ENCODE data around the gene CHN2. TPM values are rescaled to one million over a fixed set of nuclear protein-coding genes. Genes with fewer than 3 reads are reported as not detected.
A peak's percentile ranks its signal among the peaks of the same experiment; 100 is the strongest.

CHN2 gene
- polyA plus RNA-seq, 1 donor = 33.6 TPM

GRCh38 chr7:29344334-29344978 lies 149.9 kb downstream of the CHN2 start:
- H3K27me3 ChIP-seq (ENCODE audit: control insufficient read depth, insufficient read depth, low read length) = no peaks in the 10 kb centered on the region
- DNase-seq = no peak
- H3K4me1 ChIP-seq (ENCODE audit: control insufficient read depth, insufficient read depth, low read length) = no peaks in the 10 kb centered on the region
- no peaks in the 10 kb centered on the region for H3K36me3 ChIP-seq (ENCODE audit: control insufficient read depth, insufficient read depth, low read length)
- H3K27ac ChIP-seq (ENCODE audit: low read length) = no peak overlapping the region
- no peaks in the 10 kb centered on the region for H3K9me3 ChIP-seq (ENCODE audit: control insufficient read depth, low read depth, low read length)
- H3K4me3 ChIP-seq (ENCODE audit: low read length) = no peak overlapping the region
- WGBS (ENCODE audit: insufficient coverage, low lambda C conversion rate) = no CpG with 5 or more reads among the region's 4 CpGs

GRCh38 chr7:29345590-29345989 lies 151.0 kb downstream of the CHN2 start:
- no CpG with 5 or more reads among the region's 9 CpGs for WGBS (ENCODE audit: insufficient coverage, low lambda C conversion rate)
- no peaks in the 10 kb centered on the region for H3K27me3 ChIP-seq (ENCODE audit: control insufficient read depth, insufficient read depth, low read length)
- H3K4me1 ChIP-seq (ENCODE audit: control insufficient read depth, insufficient read depth, low read length) = no peaks in the 10 kb centered on the region
- H3K36me3 ChIP-seq (ENCODE audit: control insufficient read depth, insufficient read depth, low read length) = no peaks in the 10 kb centered on the region
- H3K9me3 ChIP-seq (ENCODE audit: control insufficient read depth, low read depth, low read length) = no peaks in the 10 kb centered on the region
- H3K4me3 ChIP-seq (ENCODE audit: low read length) = no peak overlapping the region
- peak in 1 of 2 donors; percentile 31 for DNase-seq
- no peak overlapping the region for H3K27ac ChIP-seq (ENCODE audit: low read length)

- H3K4me3 ChIP-seq (ENCODE audit: low read length) = no peak overlapping the region
- no peaks in the 10 kb centered on the region for H3K9me3 ChIP-seq (ENCODE audit: control insufficient read depth, low read depth, low read length)
- H3K27me3 ChIP-seq (ENCODE audit: control insufficient read depth, insufficient read depth, low read length) = no peaks in the 10 kb centered on the region
- no peak overlapping the region for H3K27ac ChIP-seq (ENCODE audit: low read length)
- no peaks in the 10 kb centered on the region for H3K4me1 ChIP-seq (ENCODE audit: control insufficient read depth, insufficient read depth, low read length)
- H3K36me3 ChIP-seq (ENCODE audit: control insufficient read depth, insufficient read depth, low read length) = no peaks in the 10 kb centered on the region
- DNase-seq = no peak
- 90% methylated on average over 2 of the region's 8 CpGs for WGBS (ENCODE audit: insufficient coverage, low lambda C conversion rate)
Measured at GRCh38 chr7:29346231-29346978, 151.8 kb downstream of the CHN2 start.

GRCh38 chr7:29349362-29349761 lies 154.8 kb downstream of the CHN2 start:
- no peaks in the 10 kb centered on the region for H3K27me3 ChIP-seq (ENCODE audit: control insufficient read depth, insufficient read depth, low read length)
- H3K36me3 ChIP-seq (ENCODE audit: control insufficient read depth, insufficient read depth, low read length) = no peaks in the 10 kb centered on the region
- H3K4me3 ChIP-seq (ENCODE audit: low read length) = no peak overlapping the region
- WGBS (ENCODE audit: insufficient coverage, low lambda C conversion rate) = 0% methylated on average over 1 of the region's 4 CpGs
- no peaks in the 10 kb centered on the region for H3K9me3 ChIP-seq (ENCODE audit: control insufficient read depth, low read depth, low read length)
- no peak for DNase-seq
- H3K27ac ChIP-seq (ENCODE audit: low read length) = no peak overlapping the region
- H3K4me1 ChIP-seq (ENCODE audit: control insufficient read depth, insufficient read depth, low read length) = no peaks in the 10 kb centered on the region

GRCh38 chr7:29350351-29350750 lies 155.8 kb downstream of the CHN2 start:
- Histone ChIP-seq H3K36me3 (ENCODE audit: control insufficient read depth, insufficient read depth, low read length) (no peaks in the 10 kb centered on the region), H3K27me3 (ENCODE audit: control insufficient read depth, insufficient read depth, low read length) (no peaks in the 10 kb centered on the region), H3K4me3 (ENCODE audit: low read length) (no peak overlapping the region), H3K27ac (ENCODE audit: low read length) (no peak overlapping the region), H3K4me1 (ENCODE audit: control insufficient read depth, insufficient read depth, low read length) (no peaks in the 10 kb centered on the region), H3K9me3 (ENCODE audit: control insufficient read depth, low read depth, low read length) (no peaks in the 10 kb centered on the region)
- DNase-seq = no peak
- no CpG with 5 or more reads among the region's 3 CpGs for WGBS (ENCODE audit: insufficient coverage, low lambda C conversion rate)

- H3K4me1 ChIP-seq (ENCODE audit: control insufficient read depth, insufficient read depth, low read length) = no peaks in the 10 kb centered on the region
- H3K36me3 ChIP-seq (ENCODE audit: control insufficient read depth, insufficient read depth, low read length) = no peaks in the 10 kb centered on the region
- no peaks in the 10 kb centered on the region for H3K9me3 ChIP-seq (ENCODE audit: control insufficient read depth, low read depth, low read length)
- WGBS (ENCODE audit: insufficient coverage, low lambda C conversion rate) = no CpG with 5 or more reads among the region's 4 CpGs
- H3K27me3 ChIP-seq (ENCODE audit: control insufficient read depth, insufficient read depth, low read length) = no peaks in the 10 kb centered on the region
- DNase-seq = no peak
- no peak overlapping the region for H3K4me3 ChIP-seq (ENCODE audit: low read length)
- no peak overlapping the region for H3K27ac ChIP-seq (ENCODE audit: low read length)
Measured at GRCh38 chr7:29352041-29352440, 157.5 kb downstream of the CHN2 start.

GRCh38 chr7:29353810-29354209 lies 159.2 kb downstream of the CHN2 start:
- H3K36me3 ChIP-seq (ENCODE audit: control insufficient read depth, insufficient read depth, low read length) = no peaks in the 10 kb centered on the region
- no CpG with 5 or more reads among the region's 5 CpGs for whole genome bisulfite sequencing (ENCODE audit: insufficient coverage, low lambda C conversion rate)

GRCh38 chr7:29354340-29354739 lies 159.8 kb downstream of the CHN2 start:
- Histone ChIP-seq H3K4me3 (ENCODE audit: low read length) (no peak overlapping the region), H3K9me3 (ENCODE audit: control insufficient read depth, low read depth, low read length) (no peaks in the 10 kb centered on the region), H3K27ac (ENCODE audit: low read length) (no peak overlapping the region), H3K4me1 (ENCODE audit: control insufficient read depth, insufficient read depth, low read length) (no peaks in the 10 kb centered on the region), H3K27me3 (ENCODE audit: control insufficient read depth, insufficient read depth, low read length) (no peaks in the 10 kb centered on the region), H3K36me3 (ENCODE audit: control insufficient read depth, insufficient read depth, low read length) (no peaks in the 10 kb centered on the region)
- WGBS (ENCODE audit: insufficient coverage, low lambda C conversion rate) = no CpG with 5 or more reads among the region's 4 CpGs
- DNase-seq = no peak

More at GRCh38 chr7:29353810-29354209, 159.2 kb downstream of the CHN2 start:
- Histone ChIP-seq H3K9me3 (ENCODE audit: control insufficient read depth, low read depth, low read length) (no peaks in the 10 kb centered on the region), H3K27ac (ENCODE audit: low read length) (no peak overlapping the region), H3K27me3 (ENCODE audit: control insufficient read depth, insufficient read depth, low read length) (no peaks in the 10 kb centered on the region), H3K4me1 (ENCODE audit: control insufficient read depth, insufficient read depth, low read length) (no peaks in the 10 kb centered on the region), H3K4me3 (ENCODE audit: low read length) (no peak overlapping the region)
- no peak for DNase-seq

GRCh38 chr7:29355388-29355787 lies 160.8 kb downstream of the CHN2 start:
- DNase-seq = no peak
- no peaks in the 10 kb centered on the region for H3K27me3 ChIP-seq (ENCODE audit: control insufficient read depth, insufficient read depth, low read length)
- no peak overlapping the region for H3K4me3 ChIP-seq (ENCODE audit: low read length)
- H3K27ac ChIP-seq (ENCODE audit: low read length) = no peak overlapping the region
- no peaks in the 10 kb centered on the region for H3K9me3 ChIP-seq (ENCODE audit: control insufficient read depth, low read depth, low read length)
- no peaks in the 10 kb centered on the region for H3K4me1 ChIP-seq (ENCODE audit: control insufficient read depth, insufficient read depth, low read length)
- no CpG with 5 or more reads among the region's 7 CpGs for WGBS (ENCODE audit: insufficient coverage, low lambda C conversion rate)
- H3K36me3 ChIP-seq (ENCODE audit: control insufficient read depth, insufficient read depth, low read length) = no peaks in the 10 kb centered on the region

- WGBS (ENCODE audit: insufficient coverage, low lambda C conversion rate) = no CpG with 5 or more reads among the region's 9 CpGs
- Histone ChIP-seq H3K4me3 (ENCODE audit: low read length) (no peak overlapping the region), H3K27ac (ENCODE audit: low read length) (no peak overlapping the region), H3K4me1 (ENCODE audit: control insufficient read depth, insufficient read depth, low read length) (no peaks in the 10 kb centered on the region), H3K27me3 (ENCODE audit: control insufficient read depth, insufficient read depth, low read length) (no peaks in the 10 kb centered on the region), H3K9me3 (ENCODE audit: control insufficient read depth, low read depth, low read length) (no peaks in the 10 kb centered on the region), H3K36me3 (ENCODE audit: control insufficient read depth, insufficient read depth, low read length) (no peaks in the 10 kb centered on the region)
- no peak for DNase-seq
Measured at GRCh38 chr7:29356631-29357030, 162.1 kb downstream of the CHN2 start.

Data from large intestine (tissue), 3 donors.